H1 (cell line): ENCODE results near the gene COL17A1. TPM values are rescaled to one million over a fixed set of nuclear protein-coding genes. Genes with fewer than 3 reads are reported as not detected.

Source experiments
- BRCA1 ChIP-seq: IDR thresholded peaks from 2 replicates; pipeline ENCODE4 v1.6.1; 2012; ENCODE audit warnings: low read depth, low read length, improper control_type of control experiment
- CREB1 ChIP-seq: IDR thresholded peaks from 2 replicates; pipeline ENCODE4 v1.6.1; 2012; ENCODE audit warnings: inconsistent platforms
- CTBP2 ChIP-seq: IDR thresholded peaks from 2 replicates; pipeline ENCODE4 v1.7.0; 2011; ENCODE audit warnings: borderline replicate concordance, mild to moderate bottlenecking, moderate library complexity, mixed read lengths, low read length; ENCODE audit not compliant: insufficient read depth, insufficient read length
- EGR1 ChIP-seq: IDR thresholded peaks from 2 replicates; pipeline ENCODE4 v1.6.1; 2011; ENCODE audit warnings: low read depth, low read length, borderline replicate concordance
- GABPA ChIP-seq: IDR thresholded peaks from 2 replicates; pipeline ENCODE4 v1.6.1; 2011; ENCODE audit warnings: mild to moderate bottlenecking, low read length, moderate library complexity, borderline replicate concordance; ENCODE audit not compliant: insufficient read depth
- MAX ChIP-seq: IDR thresholded peaks from 2 replicates; pipeline ENCODE4 v1.6.1; 2012; ENCODE audit warnings: inconsistent platforms
- POLR2A ChIP-seq, 2 experiments: IDR thresholded peaks; 1 replicate in 1 of 2; 2 replicates in 1 of 2; pipeline ENCODE4 v1.6.1; 2011; ENCODE audit warnings: low read depth in 2 of 2, low read length in 2 of 2, mild to moderate bottlenecking in 2 of 2; ENCODE audit errors: control extremely low read depth in 1 of 2
- RAD21 ChIP-seq, 2 experiments: IDR thresholded peaks in 1 of 2; conservative IDR thresholded peaks in 1 of 2; 2 replicates each; pipeline ENCODE4 v1.6.1; 2011; ENCODE audit warnings: low read depth in 2 of 2, low read length in 2 of 2, improper control_type of control experiment in 1 of 2, inconsistent platforms in 1 of 2, mild to moderate bottlenecking in 1 of 2, moderate library complexity in 1 of 2
- SIRT6 ChIP-seq: IDR thresholded peaks from one replicate; pipeline ENCODE4 v1.7.1; 2012; ENCODE audit warnings: low read length, inconsistent platforms
- SUZ12 ChIP-seq: fragments of 200-600 bp; sonication (generic); IDR thresholded peaks from 2 replicates; pipeline ENCODE4 v1.6.1; 2012; ENCODE audit warnings: mild to moderate bottlenecking, inconsistent platforms, low read length, moderate library complexity, mixed read lengths
- polyA plus RNA-seq, 7 experiments: library from polyadenylated mRNA; depleted of rRNA in 3 of 7; stranded (reverse) in 5 of 7; unstranded in 2 of 7; fragments of >200 nt in 5 of 7; fragments of 200-250 nt in 2 of 7; gene quantifications; 1 replicate in 5 of 7; 2 replicates in 1 of 7; 4 replicates in 1 of 7; pipeline versions ENCODE4 v1.2.1 to v1.2.3, GENCODE V29; 2011 to 2013; ENCODE audit warnings: missing spikeins in 2 of 7, mixed read lengths in 2 of 7
- total RNA-seq: library from RNA; stranded (reverse); fragmentation: NEBNext Ultra II Directional; extraction: Animal tissue kit (Norgen Biotek cat#: 25700); gene quantifications from 2 replicates; pipeline ENCODE4 v1.2.1, GENCODE V29; 2021

COL17A1 gene
- total and polyA plus RNA-seq, 2 of the 8 experiments (the other 6 are each of a cell fraction or from before 2014, with no cell fraction given), result 0.35 to 0.37 TPM

- TF ChIP-seq CTBP2 (no peak), SUZ12 (no peak), SIRT6 (no peak), CREB1 (no peak), BRCA1 (no peak), GABPA (no peak), EGR1 (no peak), MAX (no peak), POLR2A (IDR thresholded peaks at IDR 0.05; ENCODE audit: control extremely low read depth in 1 of 2, low read depth in 2 of 2, low read length in 2 of 2) (no peak), RAD21 (IDR thresholded peaks at IDR 0.05 in 1 of 2, conservative IDR thresholded peaks at IDR 0.05 in 1 of 2; ENCODE audit: low read depth in 2 of 2, low read length in 2 of 2) (no peak)
These were observed 73.8 kb downstream of the COL17A1 start (continued) for GRCh38 chr10:104011904-104012303.
